Vagina (tissue), 2 donors: ENCODE measurements around the gene RNF141. TPM values are rescaled to one million over a fixed set of nuclear protein-coding genes. Genes with fewer than 3 reads are reported as not detected.
A peak's percentile ranks its signal among the peaks of the same experiment; 100 is the strongest.

Experiments
- DNase-seq, 2 donors: peaks; one replicate each; pipeline ENCODE4 v3.0.0-alpha.2; 2017; ENCODE audit errors: extremely low spot score in 2 of 2
- H3K27ac ChIP-seq: fragments of 200-600 bp; sonication (generic); one replicate; pipeline ENCODE4 v1.5.1; 2019
- H3K27me3 ChIP-seq: fragments of 200-600 bp; sonication (generic); one replicate; pipeline ENCODE4 v1.5.1; 2019
- H3K36me3 ChIP-seq, 2 donors: fragments of 200-600 bp; sonication (generic); one replicate each; pipeline ENCODE4 v1.5.1; 2017 to 2019
- H3K4me1 ChIP-seq: fragments of 200-600 bp; sonication (generic); one replicate; pipeline ENCODE4 v1.5.1; 2019
- H3K4me3 ChIP-seq, 2 donors: fragments of 200-600 bp; sonication (generic); 1 replicate in 1 of 2; 2 replicates in 1 of 2; pipeline ENCODE4 v1.5.1; 2016 to 2019
- H3K9me3 ChIP-seq: fragments of 200-600 bp; sonication (generic); one replicate; pipeline ENCODE4 v1.5.1; 2019
- CTCF ChIP-seq, 3 experiments: fragments of 450-650 bp in 2 of 3; fragments of 200-600 bp in 1 of 3; sonication (generic) in 1 of 3; IDR thresholded peaks; one replicate each; pipeline ENCODE4 v1.5.1; 2017 to 2019; ENCODE audit warnings: antibody characterized with exemption in 3 of 3, mild to moderate bottlenecking in 2 of 3, moderate library complexity in 2 of 3
- POLR2A ChIP-seq, 2 donors: fragments of 450-650 bp; IDR thresholded peaks; one replicate each; pipeline ENCODE4 v1.6.1; 2017; ENCODE audit warnings: antibody characterized with exemption in 2 of 2, mild to moderate bottlenecking in 2 of 2, moderate library complexity in 2 of 2
- POLR2AphosphoS5 ChIP-seq, 2 donors: sonication (generic); formaldehyde crosslinking; IDR thresholded peaks; one replicate each; pipeline ENCODE4 v1.9.0; 2017; ENCODE audit warnings: antibody characterized with exemption in 2 of 2, mild to moderate bottlenecking in 2 of 2, low read depth in 1 of 2; ENCODE audit not compliant: insufficient read depth in 1 of 2
- intact Hi-C: fragments of 100-400 bp; cut with DNase I; formaldehyde crosslinking; loops from one replicate; pipeline ENCODE4 v1.15.1; 2023
- total RNA-seq: library from RNA; depleted of rRNA; stranded (reverse); fragments of >200 nt; gene quantifications from one replicate; pipeline ENCODE4 v1.2.3, GENCODE V29; 2016

The RNF141 gene
- total RNA-seq, 1 donor from 2014 or later, result 19.2 TPM

GRCh38 chr11:10486161-10486840 lies 54.7 kb downstream of the RNF141 start:
- Histone ChIP-seq H3K36me3 (no peaks in the 10 kb centered on the region), H3K4me3 (no peak overlapping the region), H3K9me3 (no peaks in the 10 kb centered on the region), H3K27me3 (no peaks in the 10 kb centered on the region), H3K27ac (no peak overlapping the region), H3K4me1 (peaks cover 19% of the 10 kb centered on the region)
- intact Hi-C loops, result no loop called here
- peak in 1 of 2 donors; percentile 64 for DNase-seq
- TF ChIP-seq POLR2AphosphoS5 (IDR thresholded peaks at IDR 0.05; ENCODE audit: insufficient read depth in 1 of 2, low read depth in 1 of 2) (no peak), POLR2A (IDR thresholded peaks at IDR 0.05) (no peak), CTCF (IDR thresholded peaks at IDR 0.05) (no peak)

GRCh38 chr11:10485646-10486045 lies 55.3 kb downstream of the RNF141 start:
- Histone ChIP-seq H3K36me3 (no peaks in the 10 kb centered on the region), H3K27ac (no peak overlapping the region), H3K4me3 (no peak overlapping the region), H3K27me3 (no peaks in the 10 kb centered on the region), H3K4me1 (peaks cover 13% of the 10 kb centered on the region), H3K9me3 (no peaks in the 10 kb centered on the region)
- DNase-seq, result peak in 1 of 2 donors; percentile 64
- intact Hi-C loops, result no loop called here
- TF ChIP-seq POLR2AphosphoS5 (IDR thresholded peaks at IDR 0.05; ENCODE audit: insufficient read depth in 1 of 2, low read depth in 1 of 2) (no peak), POLR2A (IDR thresholded peaks at IDR 0.05) (no peak), CTCF (IDR thresholded peaks at IDR 0.05) (no peak)

- H3K4me1 ChIP-seq, result peaks cover 2% of the 10 kb centered on the region
- intact Hi-C loops, result no loop called here
- TF ChIP-seq CTCF (IDR thresholded peaks at IDR 0.05), result no peak
- no peak for TF ChIP-seq POLR2AphosphoS5 (IDR thresholded peaks at IDR 0.05; ENCODE audit: insufficient read depth in 1 of 2, low read depth in 1 of 2)
- TF ChIP-seq POLR2A (IDR thresholded peaks at IDR 0.05), result no peak
- no peaks in the 10 kb centered on the region for H3K9me3 ChIP-seq
- H3K4me3 ChIP-seq, result no peak overlapping the region
- no peaks in the 10 kb centered on the region for H3K36me3 ChIP-seq
- peak in 1 of 2 donors; percentile 70 for DNase-seq
- no peak overlapping the region for H3K27ac ChIP-seq
- H3K27me3 ChIP-seq, result no peaks in the 10 kb centered on the region
These were observed 56.4 kb downstream of the RNF141 start for GRCh38 chr11:10484461-10485180.

GRCh38 chr11:10483584-10483983 lies 57.4 kb downstream of the RNF141 start:
- TF ChIP-seq POLR2AphosphoS5 (IDR thresholded peaks at IDR 0.05; ENCODE audit: insufficient read depth in 1 of 2, low read depth in 1 of 2) (no peak), POLR2A (IDR thresholded peaks at IDR 0.05) (no peak), CTCF (IDR thresholded peaks at IDR 0.05) (no peak)
- Histone ChIP-seq H3K9me3 (no peaks in the 10 kb centered on the region), H3K36me3 (no peaks in the 10 kb centered on the region), H3K27ac (no peak overlapping the region), H3K27me3 (no peaks in the 10 kb centered on the region), H3K4me3 (no peak overlapping the region), H3K4me1 (no peaks in the 10 kb centered on the region)
- peak in 1 of 2 donors; percentile 77 for DNase-seq
- intact Hi-C loops, result no loop called here

GRCh38 chr11:10483174-10483573 lies 57.8 kb downstream of the RNF141 start:
- Histone ChIP-seq H3K36me3 (no peaks in the 10 kb centered on the region), H3K4me1 (no peaks in the 10 kb centered on the region), H3K9me3 (no peaks in the 10 kb centered on the region), H3K4me3 (no peak overlapping the region), H3K27ac (no peak overlapping the region), H3K27me3 (no peaks in the 10 kb centered on the region)
- intact Hi-C loops, result no loop called here
- TF ChIP-seq POLR2AphosphoS5 (IDR thresholded peaks at IDR 0.05; ENCODE audit: insufficient read depth in 1 of 2, low read depth in 1 of 2) (no peak), POLR2A (IDR thresholded peaks at IDR 0.05) (no peak), CTCF (IDR thresholded peaks at IDR 0.05) (no peak)
- DNase-seq, result peak in 1 of 2 donors; percentile 72
